ENCODE measurements around the gene DYNLT5. TPM values are rescaled to one million over a fixed set of nuclear protein-coding genes. Genes with fewer than 3 reads are reported as not detected.

Gene DYNLT5
- total RNA-seq (0.80 TPM), polyA plus RNA-seq (1.9 TPM)
- long read RNA-seq, donor 1: 0 reads
- long read RNA-seq, donor 2, partial matches to known transcripts: 0 of 2 reads
- long read RNA-seq, donor 2, other reads (novel, unspliced or antisense): 0 of 2 reads
- long read RNA-seq, donor 3: 0 reads
- long read RNA-seq, donor 4: 0 reads
- long read RNA-seq, donor 5, partial matches to known transcripts: 0 of 2 reads
- long read RNA-seq, donor 5, other reads (novel, unspliced or antisense): 0 of 2 reads
- long read RNA-seq, donor 6: 0 reads
- long read RNA-seq, donor 7: 0 reads
- long read RNA-seq, donor 8: 0 reads
- long read RNA-seq, donor 9: 0 reads
- long read RNA-seq, donor 10, partial matches to known transcripts: 0 of 1 reads
- long read RNA-seq, donor 10, other reads (novel, unspliced or antisense): 0 of 1 reads

DNA sequence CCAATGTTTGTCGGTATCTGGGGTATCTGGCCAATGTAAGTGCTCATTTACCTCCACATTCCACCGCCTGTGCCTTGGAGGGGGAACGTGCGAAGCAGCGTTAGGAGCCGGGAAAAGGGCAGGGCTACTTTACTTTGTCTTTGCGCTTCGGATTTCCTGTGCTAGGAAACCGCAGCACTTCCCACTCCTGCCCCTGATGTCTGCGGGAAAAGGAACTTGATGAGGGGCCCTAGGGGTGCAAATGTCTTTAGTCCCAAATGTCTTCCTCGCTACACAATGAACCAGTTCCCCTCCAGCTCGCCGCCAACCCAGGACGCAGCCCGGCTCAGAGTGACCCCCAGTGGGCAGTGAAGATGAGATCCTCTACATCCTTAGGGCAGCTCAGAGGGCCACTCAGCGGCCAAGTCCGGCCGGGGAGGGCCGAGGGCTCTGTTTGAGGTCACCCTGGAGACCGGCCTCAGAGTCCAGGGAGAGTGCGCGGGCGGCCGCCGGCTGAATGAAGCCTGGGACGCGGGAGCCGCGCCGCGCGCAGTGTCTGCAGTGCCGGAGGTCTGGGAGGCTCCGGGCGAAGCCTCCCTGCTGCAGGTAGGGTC lies at the start of gene DYNLT5:
Gene DYNLT5, plus strand, starts transcription at position 460 of the 593 bp plus-strand sequence. CDS start 2,200 bp downstream, outside the sequence.
- DNase-seq (ENCODE audit: low read depth in 6 of 9, low spot score in 9 of 9): no peak
- H3K4me1 ChIP-seq (ENCODE audit: control insufficient read depth in 2 of 2, insufficient read depth in 2 of 2, low read length in 2 of 2): peaks cover 8 to 17% of the 10 kb centered on the region in 2 donors
- H3K36me3 ChIP-seq (ENCODE audit: control insufficient read depth in 2 of 2, insufficient read depth in 2 of 2, low read length in 1 of 2): no peaks in the 10 kb centered on the region
- no peak within 1 kb of the TSS for H3K27ac ChIP-seq (ENCODE audit: low read depth in 1 of 2, low read length in 1 of 2)
- WGBS: 2% methylated on average over 35 of the region's 35 CpGs
- peak within 1 kb of the TSS; percentile 36 to 39 for H3K4me3 ChIP-seq (ENCODE audit: low read length in 2 of 2)
- H3K9me3 ChIP-seq (ENCODE audit: control insufficient read depth in 2 of 2, insufficient read depth in 1 of 2, low read length in 1 of 2): no peaks in the 10 kb centered on the region
- peaks cover 2 to 18% of the 10 kb centered on the region in 2 donors for H3K27me3 ChIP-seq (ENCODE audit: control insufficient read depth in 2 of 2, insufficient read depth in 1 of 2, low read length in 1 of 2)

DNA sequence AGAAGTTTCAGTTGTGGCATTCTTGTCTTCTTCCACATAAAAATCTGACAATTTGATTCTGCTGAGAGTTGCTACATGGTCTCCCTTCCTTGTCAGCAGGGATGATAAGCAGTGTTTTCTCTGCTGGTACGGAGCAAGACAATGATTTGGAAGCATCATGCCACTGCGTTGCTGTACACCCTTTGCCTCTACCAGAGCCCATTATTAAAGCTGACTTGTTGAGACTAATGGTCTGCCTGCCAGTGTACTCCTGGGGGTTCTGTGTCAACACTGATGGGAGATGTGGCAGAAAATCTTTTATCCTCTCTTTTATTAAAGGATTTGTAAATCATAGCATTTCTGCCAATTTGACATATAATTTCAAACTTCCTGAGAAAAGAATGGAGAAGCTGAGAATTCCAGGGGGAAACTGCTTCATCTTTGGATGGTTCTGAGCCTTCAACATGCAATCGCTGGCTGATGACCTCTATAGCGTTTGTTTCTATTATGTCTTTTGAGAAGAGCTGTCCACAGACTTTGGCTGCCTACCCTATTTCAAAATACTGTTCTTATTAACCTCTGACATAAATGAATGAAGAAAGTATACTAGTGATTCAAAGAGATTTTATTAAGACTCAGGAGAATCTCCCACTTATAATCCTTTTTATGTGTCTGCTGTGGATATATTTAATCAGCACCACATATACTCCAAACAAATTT lies 47.9 kb upstream of the DYNLT5 start:
- DNase-seq (ENCODE audit: low read depth in 6 of 9, low spot score in 9 of 9): no peak
- Histone ChIP-seq H3K4me1 (ENCODE audit: control insufficient read depth in 2 of 2, insufficient read depth in 2 of 2, low read length in 2 of 2) (no peaks in the 10 kb centered on the region), H3K27me3 (ENCODE audit: control insufficient read depth in 2 of 2, insufficient read depth in 1 of 2, low read length in 1 of 2) (no peaks in the 10 kb centered on the region), H3K9me3 (ENCODE audit: control insufficient read depth in 2 of 2, insufficient read depth in 1 of 2, low read length in 1 of 2) (no peaks in the 10 kb centered on the region), H3K27ac (ENCODE audit: low read depth in 1 of 2, low read length in 1 of 2) (no peak overlapping the region), H3K4me3 (ENCODE audit: low read length in 2 of 2) (no peak overlapping the region), H3K36me3 (ENCODE audit: control insufficient read depth in 2 of 2, insufficient read depth in 2 of 2, low read length in 1 of 2) (no peaks in the 10 kb centered on the region)
- 98% methylated on average over 4 of the region's 4 CpGs for WGBS

DNA sequence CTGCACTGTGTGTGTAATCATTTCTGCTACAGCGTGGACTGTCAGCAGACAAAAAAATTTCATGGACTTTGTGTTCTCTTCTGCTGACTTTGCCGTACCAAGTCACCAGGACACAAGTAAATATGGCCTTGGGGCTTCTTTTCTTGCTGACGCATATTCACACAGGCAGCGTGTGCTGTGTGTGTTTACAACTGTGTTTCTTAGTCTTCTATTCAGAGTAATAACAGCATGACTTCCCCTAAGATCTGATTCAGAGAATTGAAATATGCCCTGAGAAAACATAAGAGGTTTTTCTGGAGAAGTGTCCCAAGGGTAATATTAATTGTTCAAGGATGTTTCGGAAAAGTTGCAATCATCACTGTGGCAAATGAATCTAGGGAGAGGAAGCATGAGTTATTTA lies 47.1 kb upstream of the DYNLT5 start:
- Histone ChIP-seq H3K36me3 (ENCODE audit: control insufficient read depth in 2 of 2, insufficient read depth in 2 of 2, low read length in 1 of 2) (no peaks in the 10 kb centered on the region), H3K27ac (ENCODE audit: low read depth in 1 of 2, low read length in 1 of 2) (no peak overlapping the region), H3K4me3 (ENCODE audit: low read length in 2 of 2) (no peak overlapping the region), H3K9me3 (ENCODE audit: control insufficient read depth in 2 of 2, insufficient read depth in 1 of 2, low read length in 1 of 2) (no peaks in the 10 kb centered on the region), H3K27me3 (ENCODE audit: control insufficient read depth in 2 of 2, insufficient read depth in 1 of 2, low read length in 1 of 2) (no peaks in the 10 kb centered on the region), H3K4me1 (ENCODE audit: control insufficient read depth in 2 of 2, insufficient read depth in 2 of 2, low read length in 2 of 2) (no peaks in the 10 kb centered on the region)
- DNase-seq (ENCODE audit: low read depth in 6 of 9, low spot score in 9 of 9): no peak
- 98% methylated on average over 5 of the region's 5 CpGs for WGBS

DNA sequence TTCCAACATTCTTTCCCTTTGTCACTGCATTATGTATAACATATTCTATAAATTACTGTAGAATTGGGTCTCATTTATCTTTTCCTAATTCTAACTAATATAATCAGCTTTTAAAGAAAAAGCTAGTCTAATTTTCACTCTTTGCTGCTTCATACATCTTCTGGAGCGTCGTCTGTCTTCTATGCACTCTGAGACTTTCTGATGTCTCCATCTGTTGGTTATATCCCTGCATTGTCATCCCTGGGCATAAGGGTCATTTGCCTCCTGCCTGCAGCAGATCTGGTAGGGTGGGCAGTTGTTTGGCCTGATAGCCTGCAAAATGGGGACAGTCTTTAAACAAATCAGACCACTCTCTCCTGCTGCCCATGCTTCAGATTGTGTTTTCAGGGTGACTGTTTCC lies 40.8 kb upstream of the DYNLT5 start:
- no peak overlapping the region for H3K4me3 ChIP-seq (ENCODE audit: low read length in 2 of 2)
- no peak overlapping the region for H3K27ac ChIP-seq (ENCODE audit: low read depth in 1 of 2, low read length in 1 of 2)
- no peaks in the 10 kb centered on the region for H3K9me3 ChIP-seq (ENCODE audit: control insufficient read depth in 2 of 2, insufficient read depth in 1 of 2, low read length in 1 of 2)
- no peak for DNase-seq (ENCODE audit: low read depth in 6 of 9, low spot score in 9 of 9)
- no peaks in the 10 kb centered on the region for H3K27me3 ChIP-seq (ENCODE audit: control insufficient read depth in 2 of 2, insufficient read depth in 1 of 2, low read length in 1 of 2)
- 34% methylated on average over 2 of the region's 2 CpGs for WGBS
- no peaks in the 10 kb centered on the region for H3K36me3 ChIP-seq (ENCODE audit: control insufficient read depth in 2 of 2, insufficient read depth in 2 of 2, low read length in 1 of 2)
- no peaks in the 10 kb centered on the region for H3K4me1 ChIP-seq (ENCODE audit: control insufficient read depth in 2 of 2, insufficient read depth in 2 of 2, low read length in 2 of 2)

- Histone ChIP-seq H3K4me1 (ENCODE audit: control insufficient read depth in 2 of 2, insufficient read depth in 2 of 2, low read length in 2 of 2) (no peaks in the 10 kb centered on the region), H3K27me3 (ENCODE audit: control insufficient read depth in 2 of 2, insufficient read depth in 1 of 2, low read length in 1 of 2) (no peaks in the 10 kb centered on the region), H3K27ac (ENCODE audit: low read depth in 1 of 2, low read length in 1 of 2) (no peak overlapping the region), H3K36me3 (ENCODE audit: control insufficient read depth in 2 of 2, insufficient read depth in 2 of 2, low read length in 1 of 2) (no peaks in the 10 kb centered on the region), H3K4me3 (ENCODE audit: low read length in 2 of 2) (no peak overlapping the region), H3K9me3 (ENCODE audit: control insufficient read depth in 2 of 2, insufficient read depth in 1 of 2, low read length in 1 of 2) (no peaks in the 10 kb centered on the region)
- DNase-seq (ENCODE audit: low read depth in 6 of 9, low spot score in 9 of 9): no peak
- 94% methylated on average over 2 of the region's 2 CpGs for WGBS
Observed at GRCh38 chr1:66712839-66713238, 39.4 kb upstream of the DYNLT5 start.

DNA sequence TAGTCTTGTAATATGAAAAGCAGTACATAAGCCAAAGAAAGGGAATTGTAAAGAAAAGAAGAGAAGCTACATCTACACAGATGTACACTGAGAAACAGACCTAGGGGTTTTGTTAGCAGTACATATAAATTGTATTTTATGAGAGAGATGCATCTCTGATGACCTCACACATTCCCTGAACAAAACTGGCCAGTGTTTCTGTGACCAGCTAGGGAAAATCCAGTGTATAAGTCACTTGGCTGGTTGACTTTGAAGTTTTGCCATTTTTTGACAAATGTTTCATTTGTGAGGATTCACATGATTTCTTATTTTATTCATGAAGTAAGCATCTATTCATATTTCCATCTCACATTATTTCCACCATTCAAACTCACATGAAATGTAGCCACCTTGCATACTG lies 28.3 kb upstream of the DYNLT5 start:
- no peak overlapping the region for H3K27ac ChIP-seq (ENCODE audit: low read depth in 1 of 2, low read length in 1 of 2)
- no peaks in the 10 kb centered on the region for H3K27me3 ChIP-seq (ENCODE audit: control insufficient read depth in 2 of 2, insufficient read depth in 1 of 2, low read length in 1 of 2)
- H3K36me3 ChIP-seq (ENCODE audit: control insufficient read depth in 2 of 2, insufficient read depth in 2 of 2, low read length in 1 of 2): no peaks in the 10 kb centered on the region
- no peak for DNase-seq (ENCODE audit: low read depth in 6 of 9, low spot score in 9 of 9)
- H3K4me3 ChIP-seq (ENCODE audit: low read length in 2 of 2): no peak overlapping the region
- H3K9me3 ChIP-seq (ENCODE audit: control insufficient read depth in 2 of 2, insufficient read depth in 1 of 2, low read length in 1 of 2): no peaks in the 10 kb centered on the region
- H3K4me1 ChIP-seq (ENCODE audit: control insufficient read depth in 2 of 2, insufficient read depth in 2 of 2, low read length in 2 of 2): peaks cover 0 to 7% of the 10 kb centered on the region in 2 donors

DNA sequence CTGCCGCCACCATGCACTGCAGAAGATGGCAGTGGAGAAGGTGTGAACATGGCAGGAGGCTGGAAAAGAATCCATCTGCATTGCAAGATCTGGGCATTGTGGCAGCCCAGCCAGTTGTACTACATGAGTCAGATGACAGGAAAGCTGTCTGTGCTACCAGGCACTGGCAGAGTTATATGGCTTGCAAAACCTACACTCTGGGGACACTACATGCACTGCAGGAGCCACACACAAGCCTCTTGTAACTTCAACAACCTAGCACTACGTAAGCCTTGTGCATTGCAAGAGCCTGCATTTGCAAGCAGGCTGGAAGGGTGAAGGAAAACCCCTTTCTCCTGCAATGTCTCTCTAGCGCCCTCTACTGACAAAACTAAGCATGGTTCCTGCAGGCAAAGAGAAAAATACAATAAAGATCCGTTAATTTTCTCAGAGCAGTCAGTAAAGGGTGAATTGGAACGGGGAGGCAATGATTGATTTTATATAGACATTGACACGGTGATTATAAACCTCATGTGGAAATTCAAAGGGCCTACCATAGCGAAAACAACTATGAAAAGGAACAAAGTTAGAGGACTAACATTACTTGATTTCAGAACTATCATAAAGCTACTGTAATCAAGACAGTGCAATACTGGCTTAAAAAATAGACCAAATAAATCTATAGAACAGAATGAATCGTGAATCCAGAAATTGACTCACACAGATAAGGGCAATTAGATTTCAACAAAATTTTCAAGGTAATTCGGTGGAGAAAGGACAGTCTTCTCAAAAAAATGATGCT lies 26.2 kb upstream of the DYNLT5 start:
- peak; percentile 42 to 86 (median 68) for DNase-seq (ENCODE audit: low read depth in 6 of 9, low spot score in 9 of 9)
- H3K27ac ChIP-seq (ENCODE audit: low read depth in 1 of 2, low read length in 1 of 2): no peak overlapping the region

GRCh38 chr1:66728021-66728420 lies 24.2 kb upstream of the DYNLT5 start:
- no peak for DNase-seq (ENCODE audit: low read depth in 6 of 9, low spot score in 9 of 9)
- H3K36me3 ChIP-seq (ENCODE audit: control insufficient read depth in 2 of 2, insufficient read depth in 2 of 2, low read length in 1 of 2): no peaks in the 10 kb centered on the region
- no peak overlapping the region for H3K4me3 ChIP-seq (ENCODE audit: low read length in 2 of 2)
- H3K27ac ChIP-seq (ENCODE audit: low read depth in 1 of 2, low read length in 1 of 2): peak overlapping the region in 1 of 2 donors; percentile 81
- H3K27me3 ChIP-seq (ENCODE audit: control insufficient read depth in 2 of 2, insufficient read depth in 1 of 2, low read length in 1 of 2): no peaks in the 10 kb centered on the region
- peaks cover 3 to 13% of the 10 kb centered on the region in 2 donors for H3K4me1 ChIP-seq (ENCODE audit: control insufficient read depth in 2 of 2, insufficient read depth in 2 of 2, low read length in 2 of 2)
- H3K9me3 ChIP-seq (ENCODE audit: control insufficient read depth in 2 of 2, insufficient read depth in 1 of 2, low read length in 1 of 2): no peaks in the 10 kb centered on the region
- 89% methylated on average over 2 of the region's 2 CpGs for whole genome bisulfite sequencing

More for the DNA sequence above, 26.2 kb upstream of the DYNLT5 start:
- H3K9me3 ChIP-seq (ENCODE audit: control insufficient read depth in 2 of 2, insufficient read depth in 1 of 2, low read length in 1 of 2): no peaks in the 10 kb centered on the region
- H3K4me1 ChIP-seq (ENCODE audit: control insufficient read depth in 2 of 2, insufficient read depth in 2 of 2, low read length in 2 of 2): peaks cover 3 to 13% of the 10 kb centered on the region in 2 donors
- no peaks in the 10 kb centered on the region for H3K36me3 ChIP-seq (ENCODE audit: control insufficient read depth in 2 of 2, insufficient read depth in 2 of 2, low read length in 1 of 2)
- H3K4me3 ChIP-seq (ENCODE audit: low read length in 2 of 2): no peak overlapping the region
- 38% methylated on average over 9 of the region's 9 CpGs for WGBS
- no peaks in the 10 kb centered on the region for H3K27me3 ChIP-seq (ENCODE audit: control insufficient read depth in 2 of 2, insufficient read depth in 1 of 2, low read length in 1 of 2)
